HL-60 (cell line): Measurements from ENCODE around the gene PCP2.

Source experiments
- DNase-seq, 2 experiments: peaks; one replicate each; pipeline ENCODE4 v3.0.0-alpha.2; 2010 to 2020; ENCODE audit warnings: low read depth in 1 of 2, low spot score in 1 of 2
- H3K27ac ChIP-seq: fragments of 250-450 bp; sonication (Bioruptor Pico); replicated peaks from 2 replicates; pipeline ENCODE4 v1.5.1; 2020; ENCODE audit warnings: mild to moderate bottlenecking, moderate library complexity
- H3K27me3 ChIP-seq: fragments of 250-450 bp; sonication (Bioruptor Pico); 2 replicates; pipeline ENCODE4 v1.5.1; 2021; ENCODE audit warnings: mild to moderate bottlenecking, moderate library complexity; ENCODE audit not compliant: insufficient read depth, poor library complexity, severe bottlenecking
- H3K4me3 ChIP-seq: replicated peaks from 2 replicates; pipeline ENCODE4 v1.5.1; 2011; ENCODE audit warnings: mild to moderate bottlenecking, control low read depth, low read length; ENCODE audit not compliant: insufficient read depth
- CTCF ChIP-seq: IDR thresholded peaks from one replicate; pipeline ENCODE4 v1.5.1; 2011; ENCODE audit warnings: low read length, control low read depth, inconsistent platforms; ENCODE audit not compliant: insufficient read depth
- GABPA ChIP-seq: IDR thresholded peaks from 2 replicates; pipeline ENCODE4 v1.6.1; 2012; ENCODE audit warnings: low read depth
- POLR2AphosphoS5 ChIP-seq: IDR thresholded peaks from 2 replicates; pipeline ENCODE4 v1.6.1; 2012; ENCODE audit warnings: low read depth
- REST ChIP-seq: IDR thresholded peaks from 2 replicates; pipeline ENCODE4 v1.6.1; 2012; ENCODE audit warnings: low read depth; ENCODE audit not compliant: insufficient replicate concordance
- SPI1 ChIP-seq: IDR thresholded peaks from 2 replicates; pipeline ENCODE4 v1.6.1; 2012; ENCODE audit warnings: low read depth, mild to moderate bottlenecking, borderline replicate concordance

Gene PCP2

GRCh38 chr19:7627166-7627565 lies 6.4 kb downstream of the PCP2 start:
- DNase-seq, result no peak
- TF ChIP-seq POLR2AphosphoS5, result no peak
- TF ChIP-seq GABPA, result no peak
- TF ChIP-seq SPI1, result no peak
- TF ChIP-seq CTCF, result no peak
- no peak for TF ChIP-seq REST
- Histone ChIP-seq H3K4me3 (no peak overlapping the region), H3K27me3 (no peaks in the 10 kb centered on the region), H3K27ac (no peak overlapping the region)

- TF ChIP-seq SPI1 (no peak), REST (no peak), POLR2AphosphoS5 (no peak), GABPA (no peak), CTCF (no peak)
- DNase-seq, result no peak
- no peak overlapping the region for H3K4me3 ChIP-seq
Measured at GRCh38 chr19:7625763-7626372, 7.7 kb downstream of the PCP2 start.

DNA sequence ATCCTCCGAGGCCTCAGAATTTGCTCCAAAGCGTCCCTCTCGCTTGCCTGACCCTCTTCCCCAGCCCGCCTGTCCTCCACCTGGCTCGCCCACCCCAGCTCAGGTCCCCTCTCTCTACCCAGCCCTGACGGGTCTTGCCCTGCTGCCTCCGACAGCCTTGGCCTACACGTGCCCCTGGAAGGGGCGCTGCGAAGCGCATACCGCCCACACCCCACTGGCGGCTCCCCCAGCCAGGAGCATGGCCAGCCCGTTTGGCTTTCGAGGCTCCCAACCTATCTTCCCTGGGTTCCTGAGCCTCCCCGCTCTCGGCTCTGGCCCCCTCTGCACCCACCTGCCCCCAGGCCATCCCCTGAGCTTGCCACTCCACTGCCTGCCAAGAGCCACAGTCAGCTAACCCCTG lies 8.7 kb downstream of the PCP2 start:
- Histone ChIP-seq H3K27me3 (no peaks in the 10 kb centered on the region), H3K4me3 (no peak overlapping the region), H3K27ac (no peak overlapping the region)
- TF ChIP-seq GABPA, result no peak
- TF ChIP-seq POLR2AphosphoS5, result no peak
- no peak for TF ChIP-seq REST
- no peak for TF ChIP-seq CTCF
- TF ChIP-seq SPI1, result no peak
- DNase-seq, result no peak

More at GRCh38 chr19:7625763-7626372, 7.7 kb downstream of the PCP2 start:
- H3K27me3 ChIP-seq, result no peaks in the 10 kb centered on the region
- no peak overlapping the region for H3K27ac ChIP-seq
